ENCODE measurements around the gene OPA3.
"Not testable (repeated sequence)": the region's sequence is repeated elsewhere in the genome, so short reads cannot be mapped to it uniquely, and the experiment has no call there.

The OPA3 gene

DNA sequence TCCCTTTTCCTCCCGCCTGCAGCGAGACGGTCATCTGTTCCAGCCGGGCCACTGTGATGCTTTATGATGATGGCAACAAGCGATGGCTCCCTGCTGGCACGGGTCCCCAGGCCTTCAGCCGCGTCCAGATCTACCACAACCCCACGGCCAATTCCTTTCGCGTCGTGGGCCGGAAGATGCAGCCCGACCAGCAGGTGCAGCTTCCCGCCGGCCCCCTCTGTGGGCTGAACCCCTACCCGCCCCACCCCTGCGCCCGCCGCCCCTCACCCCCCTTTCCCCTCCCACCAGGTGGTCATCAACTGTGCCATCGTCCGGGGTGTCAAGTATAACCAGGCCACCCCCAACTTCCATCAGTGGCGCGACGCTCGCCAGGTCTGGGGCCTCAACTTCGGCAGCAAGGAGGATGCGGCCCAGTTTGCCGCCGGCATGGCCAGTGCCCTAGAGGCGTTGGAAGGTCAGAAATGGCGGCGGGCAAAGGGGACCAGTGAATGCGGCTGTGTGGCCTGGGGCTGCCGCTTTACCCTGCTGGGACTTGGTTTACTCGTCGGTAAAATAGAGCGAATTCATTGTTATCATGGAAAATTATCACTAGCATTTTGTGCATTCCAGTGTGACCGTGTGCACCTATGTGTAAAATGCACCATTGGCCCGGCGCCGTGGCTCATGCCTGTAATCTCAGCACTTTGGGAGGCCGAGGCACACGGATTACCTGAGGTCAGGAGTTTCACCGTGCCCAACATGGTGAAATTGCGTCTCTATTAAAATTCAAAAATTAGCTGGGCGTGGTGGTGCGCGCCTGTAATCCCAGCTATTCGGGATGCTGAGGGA, 66.7 kb downstream of the OPA3 start:
- DNase-seq = no peak

- no peak for DNase-seq
These were observed 67.4 kb downstream of the OPA3 start for GRCh38 chr19:45517238-45517637.

DNA sequence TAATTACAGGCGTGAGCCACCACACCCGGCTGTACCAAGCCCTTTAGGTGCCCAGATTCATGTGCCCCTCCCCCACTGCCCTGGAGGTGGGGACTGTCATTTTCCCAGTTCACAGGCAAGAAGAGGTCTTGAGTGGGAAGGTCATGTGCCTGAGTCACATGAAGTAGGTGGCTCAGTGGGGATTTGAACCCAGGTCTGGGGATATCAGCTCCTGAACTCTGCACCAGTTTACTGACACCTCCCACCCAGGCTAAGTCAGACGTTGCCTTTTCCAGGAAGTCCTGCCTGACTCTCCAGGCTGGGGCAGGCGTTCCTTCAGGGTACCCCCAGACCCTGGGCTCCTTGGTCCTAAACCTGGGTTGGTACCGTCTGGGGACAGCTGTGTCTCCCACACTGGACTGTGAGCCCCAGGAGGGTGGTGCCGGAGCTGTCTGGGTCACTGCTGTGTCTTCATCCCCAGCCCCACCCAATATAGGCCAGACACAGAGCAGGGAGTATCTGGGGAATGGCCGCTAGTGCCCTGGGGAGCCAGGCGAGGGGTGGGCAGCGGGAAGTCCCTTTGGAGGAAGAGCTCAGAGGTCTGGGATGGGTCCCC, 68.7 kb downstream of the OPA3 start:
- DNase-seq = no peak

DNA sequence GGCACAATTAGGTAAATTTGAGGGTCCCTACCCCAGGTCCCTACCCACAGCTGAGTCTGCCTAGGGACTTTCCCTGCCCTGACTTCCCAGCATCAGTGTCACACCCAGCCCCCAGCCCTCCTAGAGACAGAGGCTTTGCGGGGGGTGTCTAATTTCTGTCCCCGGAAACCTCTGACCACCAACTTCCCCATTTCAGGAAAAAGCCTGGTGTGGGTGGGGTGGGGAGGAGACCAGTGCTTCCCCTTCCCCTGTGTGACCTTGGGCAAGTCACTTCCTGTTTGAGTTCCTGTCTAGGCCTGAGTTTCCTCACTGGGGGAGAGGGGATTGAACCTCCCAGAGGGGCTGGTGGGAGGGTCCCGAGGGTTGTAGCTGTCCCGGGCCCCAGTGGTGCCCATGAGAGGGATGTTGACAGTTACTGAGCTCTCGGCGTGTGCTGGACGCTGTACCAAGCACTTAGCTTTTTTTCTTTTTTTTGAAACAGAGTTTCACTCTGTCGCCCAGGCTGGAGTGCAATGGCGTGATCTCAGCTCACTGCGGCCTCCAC, 69.4 kb downstream of the OPA3 start:
- DNase-seq = no peak

DNA sequence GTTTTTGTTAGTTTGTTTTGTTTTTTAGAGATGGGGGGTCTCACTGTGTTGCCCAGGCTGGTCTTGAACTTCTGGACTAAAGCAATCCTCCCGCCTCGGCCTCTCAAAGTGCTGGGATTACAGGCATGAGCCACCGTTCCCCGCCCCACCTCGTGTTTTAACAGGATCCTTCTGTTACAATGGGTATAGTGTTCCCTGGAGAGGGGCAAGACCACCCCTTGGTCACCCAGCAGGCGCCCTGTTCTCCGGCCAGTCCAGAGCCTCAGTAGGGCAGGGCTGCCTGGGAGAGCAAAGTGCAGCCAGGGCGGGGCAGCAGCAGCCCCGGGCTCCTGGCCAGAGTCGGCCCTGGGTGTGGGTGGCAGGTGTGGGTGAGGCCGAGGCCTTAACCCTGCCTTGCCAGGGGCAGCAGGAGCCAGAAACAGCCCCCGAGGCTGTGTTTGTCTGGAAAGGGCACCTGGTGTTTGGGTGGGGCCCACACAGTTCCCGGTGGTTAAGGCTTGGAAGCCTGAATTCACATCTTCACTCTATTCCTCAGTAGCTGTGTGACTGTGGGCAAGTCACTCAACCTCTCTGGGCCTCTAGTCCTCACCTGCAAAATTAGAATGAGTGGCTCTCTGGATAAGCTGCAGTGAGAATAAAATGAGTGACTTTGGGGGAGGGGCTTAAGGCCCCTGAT, 70.1 kb downstream of the OPA3 start:
- DNase-seq = no peak

GRCh38 chr19:45512881-45513483, 71.6 kb downstream of the OPA3 start:
- no peak for DNase-seq

DNA sequence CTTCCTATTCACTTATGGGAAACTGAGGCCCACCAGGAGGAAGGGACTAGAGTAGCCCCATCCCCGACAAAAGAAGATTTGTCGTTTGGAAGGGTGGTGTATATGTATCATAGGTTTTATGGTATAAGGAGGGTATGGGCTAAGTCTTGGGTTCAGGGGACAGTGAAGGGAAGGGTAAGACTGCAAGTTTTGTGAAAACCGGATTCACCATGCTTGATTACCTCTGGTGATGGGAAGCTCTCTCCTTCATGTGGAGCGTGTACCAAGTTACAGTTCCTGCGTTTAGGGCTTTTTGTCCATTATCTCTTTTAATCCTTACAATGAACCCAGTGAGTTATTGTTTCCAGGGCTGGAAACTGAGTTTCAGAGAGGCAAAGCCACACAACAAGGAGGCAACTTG, 73.5 kb downstream of the OPA3 start:
- DNase-seq = no peak

DNA sequence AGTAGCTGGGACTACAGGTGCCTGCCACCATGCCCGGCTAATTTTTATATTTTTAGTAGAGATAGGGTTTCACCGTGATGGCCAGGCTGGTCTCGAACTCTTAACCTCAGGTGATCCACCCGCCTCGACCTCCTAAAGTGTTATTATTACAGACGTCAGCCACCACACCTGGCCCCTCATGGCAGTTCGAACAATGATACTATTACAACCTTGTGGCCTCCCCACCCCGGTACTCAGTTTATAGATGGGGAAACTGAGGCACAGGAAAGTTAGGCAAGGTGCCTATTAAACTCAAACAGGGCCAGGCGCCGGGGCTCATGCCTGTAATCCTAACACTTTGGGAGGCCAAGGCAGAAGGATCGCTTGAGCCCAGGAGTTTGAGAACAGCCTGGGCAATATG, 74.2 kb downstream of the OPA3 start:
- not testable (repeated sequence) for DNase-seq

- no peak for DNase-seq
These were observed 74.9 kb downstream of the OPA3 start for GRCh38 chr19:45509692-45510015.

DNA sequence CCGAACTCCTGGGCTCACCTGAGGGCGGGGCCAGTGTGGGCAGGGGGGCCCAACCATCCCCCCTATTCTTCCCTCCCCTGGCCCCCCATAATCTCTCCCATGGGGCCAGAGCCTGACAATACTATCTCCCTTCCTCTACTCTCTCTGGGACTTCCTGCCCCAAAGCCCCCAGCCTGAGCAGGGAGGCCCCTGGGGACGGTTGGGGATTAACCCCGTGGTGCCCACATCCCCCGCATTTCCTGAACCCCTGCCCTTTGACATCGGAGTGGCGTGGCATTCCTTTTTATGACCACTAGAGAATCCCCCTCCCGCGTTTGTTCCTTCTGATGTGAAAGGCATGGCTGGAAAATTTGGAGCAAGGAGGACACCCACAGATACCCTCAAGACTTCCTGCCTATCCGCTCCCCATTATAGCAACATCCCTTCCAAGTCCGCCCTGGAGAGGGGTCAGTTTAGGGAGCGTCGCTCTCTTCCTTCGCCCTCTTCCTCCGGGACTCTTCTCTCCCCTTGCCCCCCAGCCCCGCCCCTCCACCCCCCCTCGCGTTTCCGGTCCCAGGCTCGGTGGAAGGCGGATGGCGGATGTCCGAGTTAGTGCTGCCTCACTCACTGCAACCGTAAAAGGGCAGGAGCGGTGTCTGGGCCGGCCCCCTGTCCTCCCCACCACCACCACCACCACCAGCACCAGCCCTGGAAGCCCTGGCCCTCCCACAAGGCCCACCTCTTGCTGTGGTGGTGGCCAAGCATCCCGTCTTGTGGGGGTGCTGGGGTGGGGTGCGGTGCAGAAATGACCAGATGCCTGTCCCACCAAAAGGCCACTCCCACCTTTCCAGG, 75.5 kb downstream of the OPA3 start:
- no peak for DNase-seq

DNA sequence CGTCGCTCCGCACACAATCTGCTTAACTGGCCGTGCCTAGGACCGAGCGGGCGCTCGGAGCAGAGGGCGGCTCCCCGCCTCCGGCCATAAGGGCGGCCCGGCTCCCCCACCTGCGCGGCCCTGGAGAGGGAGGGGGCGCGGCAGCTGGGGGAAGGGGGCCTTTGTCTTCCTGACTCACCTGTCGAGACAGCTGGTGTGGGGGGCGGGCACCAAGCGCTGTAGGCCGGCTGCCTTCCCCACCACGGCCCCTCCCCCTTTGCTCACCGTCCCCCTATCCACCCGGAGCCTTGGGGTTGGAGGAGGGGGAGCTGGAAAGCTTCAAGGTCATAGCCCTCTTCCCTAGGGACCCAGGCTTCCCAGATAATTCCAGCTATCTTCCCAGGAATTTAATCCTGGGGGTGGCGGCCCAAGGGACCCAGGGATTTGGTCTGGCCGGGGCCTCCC, 76.2 kb downstream of the OPA3 start:
- DNase-seq = peak; percentile 37

- no peak for DNase-seq
These were observed 76.7 kb downstream of the OPA3 start for GRCh38 chr19:45507872-45508416.

- peak; percentile 91 for DNase-seq
These were observed 77.4 kb downstream of the OPA3 start, which contains the start of gene VASP for GRCh38 chr19:45506989-45507871. Gene VASP, plus strand, starts transcription at chr19:45507479. Its CDS starts 293 bp downstream, at chr19:45507772.

DNA sequence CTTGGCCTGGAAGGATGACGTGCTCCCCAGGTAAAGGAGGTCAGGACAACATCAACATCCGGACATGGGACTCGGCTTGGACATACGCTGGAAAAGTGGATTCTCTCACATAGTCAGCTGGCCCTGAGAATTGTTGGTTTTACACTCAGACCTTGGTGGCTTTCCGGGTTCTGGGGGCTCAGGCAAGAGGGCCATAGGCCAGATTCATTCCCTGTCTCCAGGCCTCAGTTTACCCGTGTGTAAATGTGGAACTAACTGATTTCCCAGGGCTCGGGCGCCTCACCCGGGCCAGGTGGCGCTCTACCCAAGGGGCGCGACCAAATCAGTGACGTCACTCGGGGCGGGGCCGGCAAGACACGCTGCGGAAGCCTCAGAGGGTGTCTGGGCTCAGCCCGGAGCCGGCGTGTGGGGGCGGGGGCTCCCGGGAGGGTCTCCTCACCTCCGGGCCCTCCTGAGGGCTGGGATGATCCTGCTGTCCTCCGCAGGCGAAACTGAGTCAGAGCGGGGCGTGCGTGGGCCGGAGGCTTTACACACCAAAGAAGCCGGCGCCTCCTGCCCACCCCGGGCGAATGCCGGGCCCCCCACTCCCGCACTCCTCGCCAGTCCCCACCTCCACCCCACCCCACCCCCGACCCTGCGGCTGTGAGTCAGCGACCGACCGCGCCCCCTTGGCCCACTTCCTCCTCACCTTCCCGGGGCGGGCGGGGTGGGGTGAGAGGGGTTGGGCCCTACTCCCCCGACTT, 78.2 kb downstream of the OPA3 start:
- peak; percentile 98 for DNase-seq

- DNase-seq = no peak
These were observed 78.7 kb downstream of the OPA3 start for GRCh38 chr19:45505996-45506245.

GRCh38 chr19:45505151-45505995, 79.2 kb downstream of the OPA3 start:
- DNase-seq = no peak

DNA sequence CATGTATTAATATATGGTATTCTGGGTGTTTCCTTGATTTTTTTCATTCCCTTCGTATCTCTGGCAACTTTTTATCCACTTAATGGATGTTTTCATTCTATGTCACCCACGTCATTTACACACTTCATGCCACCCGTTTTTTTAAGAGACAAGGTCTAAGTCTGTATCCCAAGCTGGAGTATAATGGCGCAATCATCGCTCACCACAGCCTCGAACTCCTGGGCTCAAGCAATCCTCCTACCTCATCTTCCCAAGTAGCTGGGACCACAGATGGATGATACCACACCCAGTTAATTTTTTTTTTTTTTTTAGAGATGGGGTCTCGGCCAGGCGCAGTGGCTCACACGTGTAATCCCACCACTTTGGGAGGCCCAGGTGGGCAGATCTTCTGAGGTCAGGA, 80.7 kb downstream of the OPA3 start:
- no peak for DNase-seq

DNA sequence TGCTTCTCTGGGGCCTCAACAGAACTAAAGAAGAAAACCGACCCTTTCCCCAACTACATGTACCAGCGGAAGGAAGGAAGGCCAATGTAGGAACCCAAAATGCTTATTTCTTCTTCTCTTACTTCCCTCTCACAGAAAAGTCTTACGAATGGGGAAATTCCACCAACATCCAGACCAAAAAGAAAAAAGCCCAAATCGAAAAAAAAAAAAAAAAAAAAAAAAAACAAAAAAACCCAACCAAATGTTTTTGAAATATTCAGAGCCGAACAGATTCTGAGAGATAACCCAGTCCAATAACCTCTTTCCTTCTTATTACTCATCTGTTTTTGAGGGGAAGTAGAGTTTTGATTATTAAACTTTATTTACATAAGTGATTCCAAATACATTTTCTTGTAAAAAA, 82.5 kb downstream of the OPA3 start:
- DNase-seq = no peak

GRCh38 chr19:45501730-45502014, 82.9 kb downstream of the OPA3 start:
- DNase-seq = no peak

Data from T-helper 9 cell (primary cell).